T-helper 22 cell (primary cell): ENCODE measurements around the gene OR2T12.
"Not testable (repeated sequence)": the region's sequence is repeated elsewhere in the genome, so short reads cannot be mapped to it uniquely, and the experiment has no call there.

Experiments
- DNase-seq: peaks from one replicate; pipeline ENCODE4 v3.0.0-alpha.2; 2020; ENCODE audit warnings: low read depth

OR2T12 gene

GRCh38 chr1:248303324-248303723, at the start of gene OR2T12:
Gene OR2T12 (minus strand): TSS chr1:248303424. CDS start chr1:248295578, 7,846 bp downstream.
- no peak for DNase-seq

GRCh38 chr1:248348475-248348874, 45.3 kb upstream of the OR2T12 start, which contains the start of gene OR14C36:
Gene OR14C36 (plus strand): TSS chr1:248348775. CDS start chr1:248348775, 0 bp downstream.
- no peak for DNase-seq

- DNase-seq: no peak
These were observed 40.2 kb upstream of the OR2T12 start for GRCh38 chr1:248343451-248343850.

- DNase-seq: no peak
These were observed 21.2 kb upstream of the OR2T12 start, which contains the start of gene OR2M7 for GRCh38 chr1:248324468-248324867. Gene OR2M7 (minus strand): TSS chr1:248324568. CDS start chr1:248324568, 0 bp downstream.

GRCh38 chr1:248316796-248317195, 13.6 kb upstream of the OR2T12 start:
- no peak for DNase-seq

GRCh38 chr1:248306740-248307139, 3.5 kb upstream of the OR2T12 start:
- not testable (repeated sequence) for DNase-seq

- no peak for DNase-seq
These were observed 2.9 kb upstream of the OR2T12 start for GRCh38 chr1:248306103-248306502.

- DNase-seq: not testable (repeated sequence)
These were observed 2.4 kb upstream of the OR2T12 start for GRCh38 chr1:248305672-248306071.

- no peak for DNase-seq
These were observed 14.8 kb downstream of the OR2T12 start for GRCh38 chr1:248288391-248288790.

- no peak for DNase-seq
These were observed 25.3 kb downstream of the OR2T12 start, which contains the start of gene OR2T33 for GRCh38 chr1:248277876-248278275. Gene OR2T33 (minus strand): TSS chr1:248277976. CDS start chr1:248273814, 4,162 bp downstream.

- not testable (repeated sequence) for DNase-seq
These were observed 30.0 kb downstream of the OR2T12 start for GRCh38 chr1:248273225-248273624.

- no peak for DNase-seq
These were observed 35.0 kb downstream of the OR2T12 start for GRCh38 chr1:248268178-248268577.

- DNase-seq: not testable (repeated sequence)
These were observed 43.9 kb downstream of the OR2T12 start for GRCh38 chr1:248259309-248259708.

GRCh38 chr1:248243204-248243603, 60.0 kb downstream of the OR2T12 start:
- DNase-seq: no peak
